Right lobe of liver (tissue), 6 donors: ENCODE measurements around the gene ECE1. TPM values are rescaled to one million over a fixed set of nuclear protein-coding genes. Genes with fewer than 3 reads are reported as not detected.

Experiments
- ATAC-seq, 4 donors: fragments of 200-7000 bp; cut with Tn5 transposase; one replicate each; pipeline ENCODE4 v1.9.1; 2020; ENCODE audit warnings: mild to moderate bottlenecking in 4 of 4, moderate library complexity in 4 of 4
- DNase-seq, 3 donors: peaks; one replicate each; pipeline ENCODE4 v3.0.0-alpha.2; 2020
- H3K27ac ChIP-seq, 3 donors: fragments of 200-600 bp; one replicate each; pipeline ENCODE4 v1.8.0; 2022
- H3K27me3 ChIP-seq, 2 donors: fragments of 200-600 bp; one replicate each; pipeline ENCODE4 v1.8.0; 2022
- H3K36me3 ChIP-seq, 4 donors: fragments of 200-600 bp; sonication (generic) in 1 of 4; one replicate each; pipeline versions ENCODE4 v1.5.1 to v1.8.0; 2017 to 2022; ENCODE audit warnings: control low read depth in 1 of 4
- H3K4me1 ChIP-seq, 4 donors: fragments of 200-600 bp; sonication (generic) in 1 of 4; one replicate each; pipeline versions ENCODE4 v1.5.1 to v1.8.0; 2017 to 2022; ENCODE audit warnings: control low read depth in 1 of 4
- H3K4me3 ChIP-seq, 3 donors: fragments of 200-600 bp; one replicate each; pipeline ENCODE4 v1.8.0; 2022
- H3K9me3 ChIP-seq, 4 donors: fragments of 200-600 bp; sonication (generic) in 1 of 4; one replicate each; pipeline versions ENCODE4 v1.5.1 to v1.8.0; 2017 to 2022; ENCODE audit warnings: control low read depth in 1 of 4
- CTCF ChIP-seq, 4 donors: fragments of 200-600 bp in 3 of 4; fragments of 450-650 bp in 1 of 4; IDR thresholded peaks; one replicate each; pipeline versions ENCODE4 v1.5.1 to v1.8.0; 2016 to 2022; ENCODE audit warnings: antibody characterized with exemption in 4 of 4, mild to moderate bottlenecking in 2 of 4
- POLR2A ChIP-seq: fragments of 450-650 bp; IDR thresholded peaks from one replicate; pipeline ENCODE4 v1.6.1; 2017; ENCODE audit warnings: antibody characterized with exemption, mild to moderate bottlenecking
- WGBS: methylation state at CpG from one replicate; pipeline ENCODE4 v1.1.6; 2018; ENCODE audit warnings: low coverage, low lambda C conversion rate; ENCODE audit not compliant: insufficient coverage; ENCODE audit errors: missing lambda C conversion rate; 5-methylcytosine and 5-hydroxymethylcytosine counted together
- intact Hi-C, 2 donors: fragments of 100-400 bp; cut with DNase I; formaldehyde crosslinking; loops; one replicate each; pipeline versions ENCODE4 v1.11.2 to v1.14.1; 2022
- total RNA-seq, 6 experiments: library from RNA; depleted of rRNA in 2 of 6; stranded (reverse); fragments of >200 nt in 2 of 6; fragmentation: NEBNext Ultra II Directional in 3 of 6; extraction: Animal tissue kit (Norgen Biotek cat#: 25700) in 3 of 6; gene quantifications; one replicate each; pipeline versions ENCODE4 v1.1.0 to v1.2.4, GENCODE V29; 2016 to 2023
- donor health status: DM: no; HTN: yes; CAD: no.
- donor health status: DM: no; HTN: no; CAD: no.
- donor health status: DM: no; HTN: no; CAD: no.
- donor health status: DM: no; HTN: yes; CAD: no.
- donor health status: DM: no; HTN: yes; CAD: no.

The ECE1 gene
- total RNA-seq, 6 experiments from 2014 or later: 39.7 to 61.3 (median 43.8) TPM

- WGBS: 69% methylated on average over 6 of the region's 10 CpGs
- DNase-seq (peak in 1 of 3 donors; percentile 73), ATAC-seq (peak in 1 of 4 donors; percentile 29)
These were observed 36.6 kb upstream of the ECE1 start for GRCh38 chr1:21326861-21327344.

GRCh38 chr1:21325731-21326387, 35.6 kb upstream of the ECE1 start:
- no peak for ATAC-seq
- no peak for TF ChIP-seq POLR2A
- no peak for TF ChIP-seq CTCF (IDR thresholded peaks at IDR 0.05)
- Histone ChIP-seq H3K36me3 (no peaks in the 10 kb centered on the region), H3K4me1 (peaks cover 0 to 71% (median 41%) of the 10 kb centered on the region in 4 donors), H3K4me3 (no peak overlapping the region), H3K27ac (peak overlapping the region; percentile 3 to 81 (median 70)), H3K9me3 (no peaks in the 10 kb centered on the region), H3K27me3 (no peaks in the 10 kb centered on the region)
- intact Hi-C loops: no loop called here
- no peak for DNase-seq
- WGBS: 81% methylated on average over 9 of the region's 19 CpGs

More at GRCh38 chr1:21326861-21327344, 36.6 kb upstream of the ECE1 start:
- Histone ChIP-seq H3K4me3 (no peak overlapping the region), H3K27me3 (no peaks in the 10 kb centered on the region), H3K9me3 (no peaks in the 10 kb centered on the region), H3K27ac (peak overlapping the region in 1 of 3 donors; percentile 70), H3K36me3 (no peaks in the 10 kb centered on the region), H3K4me1 (peaks cover 0 to 81% (median 44%) of the 10 kb centered on the region in 4 donors)
- TF ChIP-seq CTCF (IDR thresholded peaks at IDR 0.05) (no peak), POLR2A (no peak)
- intact Hi-C loops: no loop called here

GRCh38 chr1:21325231-21325718, 35.0 kb upstream of the ECE1 start:
- ATAC-seq (peak in 2 of 4 donors; percentile 1 to 6), DNase-seq (no peak)
- Histone ChIP-seq H3K36me3 (no peaks in the 10 kb centered on the region), H3K27ac (peak overlapping the region; percentile 23 to 81 (median 70)), H3K9me3 (no peaks in the 10 kb centered on the region), H3K27me3 (no peaks in the 10 kb centered on the region), H3K4me1 (peaks cover 0 to 65% (median 35%) of the 10 kb centered on the region in 4 donors), H3K4me3 (no peak overlapping the region)
- WGBS: 42% methylated on average over 3 of the region's 7 CpGs
- intact Hi-C loops: no loop called here
- TF ChIP-seq POLR2A (no peak), CTCF (IDR thresholded peaks at IDR 0.05) (no peak)

GRCh38 chr1:21324368-21325141, 34.3 kb upstream of the ECE1 start:
- peak in 2 of 3 donors; percentile 62 to 76 for DNase-seq
- ATAC-seq: peak; percentile 23 to 59 (median 40)
- Histone ChIP-seq H3K36me3 (no peaks in the 10 kb centered on the region), H3K27me3 (no peaks in the 10 kb centered on the region), H3K4me3 (no peak overlapping the region), H3K4me1 (peaks cover 0 to 57% (median 31%) of the 10 kb centered on the region in 4 donors), H3K27ac (peak overlapping the region; percentile 23 to 81 (median 70)), H3K9me3 (no peaks in the 10 kb centered on the region)
- TF ChIP-seq POLR2A (no peak), CTCF (IDR thresholded peaks at IDR 0.05) (no peak)
- 5% methylated on average over 11 of the region's 14 CpGs for WGBS
- intact Hi-C loops: no loop called here
